Esophagus muscularis mucosa (tissue), 4 donors: ENCODE measurements around the gene CDC34. TPM values are rescaled to one million over a fixed set of nuclear protein-coding genes. Genes with fewer than 3 reads are reported as not detected.

Experiments
- DNase-seq: peaks from one replicate; pipeline ENCODE4 v3.0.0-alpha.2; 2017; ENCODE audit errors: extremely low spot score
- H3K27ac ChIP-seq, 4 donors: fragments of 200-600 bp; sonication (generic); replicated peaks in 1 of 4; 1 replicate in 3 of 4; 2 replicates in 1 of 4; pipeline ENCODE4 v1.5.1; 2016 to 2019; ENCODE audit warnings: mild to moderate bottlenecking in 1 of 4
- H3K27me3 ChIP-seq, 4 donors: fragments of 200-600 bp; sonication (generic); one replicate each; pipeline versions ENCODE4 v1.5.1 to v1.6.0; 2016 to 2019
- H3K36me3 ChIP-seq, 4 donors: fragments of 200-600 bp; sonication (generic); one replicate each; pipeline ENCODE4 v1.5.1; 2016 to 2019
- H3K4me1 ChIP-seq, 4 donors: fragments of 200-600 bp; sonication (generic); one replicate each; pipeline ENCODE4 v1.5.1; 2016 to 2019
- H3K4me3 ChIP-seq, 4 donors: fragments of 200-600 bp; sonication (generic); 1 replicate in 2 of 4; 2 replicates in 2 of 4; pipeline ENCODE4 v1.5.1; 2016 to 2019; ENCODE audit warnings: mild to moderate bottlenecking in 4 of 4, moderate library complexity in 1 of 4
- H3K9me3 ChIP-seq, 4 donors: fragments of 200-600 bp; sonication (generic); 1 replicate in 3 of 4; 2 replicates in 1 of 4; pipeline ENCODE4 v1.5.1; 2016 to 2019
- EP300 ChIP-seq: sonication (generic); formaldehyde crosslinking; IDR thresholded peaks from one replicate; pipeline ENCODE4 v1.6.1; 2017; ENCODE audit warnings: antibody characterized with exemption
- POLR2A ChIP-seq: fragments of 450-650 bp; IDR thresholded peaks from one replicate; pipeline ENCODE4 v1.6.1; 2017; ENCODE audit warnings: antibody characterized with exemption, moderate library complexity, mild to moderate bottlenecking, low read depth
- POLR2AphosphoS5 ChIP-seq, 2 donors: sonication (generic); formaldehyde crosslinking; IDR thresholded peaks; one replicate each; pipeline ENCODE4 v1.6.1; 2017; ENCODE audit warnings: antibody characterized with exemption in 2 of 2
- WGBS: methylation state at CpG from one replicate; pipeline ENCODE4 v1.1.5; 2018; 5-methylcytosine and 5-hydroxymethylcytosine counted together
- intact Hi-C: fragments of 100-400 bp; cut with DNase I; formaldehyde crosslinking; loops from one replicate; pipeline ENCODE4 v1.15.1; 2023
- total RNA-seq, 4 donors: library from RNA; depleted of rRNA; stranded (reverse); fragments of >200 nt; gene quantifications; one replicate each; pipeline versions ENCODE4 v1.1.0 to v1.2.1, GENCODE V29; 2016
- TF ChIP-seq, protein P1 (sequence below), 3 experiments: fragments of 200-600 bp in 2 of 3; fragments of 450-650 bp in 1 of 3; sonication (generic) in 2 of 3; IDR thresholded peaks; one replicate each; pipeline ENCODE4 v1.5.1; 2017 to 2019; ENCODE audit warnings: antibody characterized with exemption in 3 of 3, mild to moderate bottlenecking in 2 of 3, moderate library complexity in 1 of 3

CDC34 gene
- total RNA-seq, 4 donors from 2014 or later = 62.5 to 100 (median 76.2) TPM

DNA sequence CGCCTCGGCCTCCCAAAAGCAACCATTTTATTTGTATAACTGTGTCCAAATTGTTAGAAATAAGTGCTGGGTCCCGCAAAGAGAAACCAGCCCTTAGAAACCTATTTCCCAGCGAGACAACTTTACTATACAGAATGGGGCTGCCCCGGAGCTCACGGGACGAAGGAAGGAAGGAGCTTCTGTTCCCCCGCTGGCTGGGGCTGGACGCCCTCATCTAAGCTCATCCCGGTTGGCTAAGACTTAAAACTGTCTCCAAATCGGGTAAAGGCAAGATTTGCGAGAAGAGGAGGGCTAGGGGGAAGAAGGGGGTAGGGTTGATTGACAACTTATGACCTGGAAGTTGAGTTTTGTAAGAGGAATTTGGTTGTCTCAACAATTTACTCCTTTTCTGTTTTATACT is 28.6 kb downstream of the CDC34 start:
- Histone ChIP-seq H3K27ac (no peak overlapping the region), H3K4me1 (peaks cover 9 to 22% (median 11%) of the 10 kb centered on the region in 4 donors), H3K9me3 (no peaks in the 10 kb centered on the region), H3K36me3 (no peaks in the 10 kb centered on the region), H3K4me3 (no peak overlapping the region), H3K27me3 (peaks cover 0 to 3% (median 0%) of the 10 kb centered on the region in 4 donors)
- 82% methylated on average over 12 of the region's 12 CpGs for WGBS
- intact Hi-C loops = no loop called here
- DNase-seq = no peak
- TF ChIP-seq EP300 (no peak), POLR2AphosphoS5 (IDR thresholded peaks at IDR 0.05) (no peak), POLR2A (no peak)
- TF ChIP-seq, protein P1, sequence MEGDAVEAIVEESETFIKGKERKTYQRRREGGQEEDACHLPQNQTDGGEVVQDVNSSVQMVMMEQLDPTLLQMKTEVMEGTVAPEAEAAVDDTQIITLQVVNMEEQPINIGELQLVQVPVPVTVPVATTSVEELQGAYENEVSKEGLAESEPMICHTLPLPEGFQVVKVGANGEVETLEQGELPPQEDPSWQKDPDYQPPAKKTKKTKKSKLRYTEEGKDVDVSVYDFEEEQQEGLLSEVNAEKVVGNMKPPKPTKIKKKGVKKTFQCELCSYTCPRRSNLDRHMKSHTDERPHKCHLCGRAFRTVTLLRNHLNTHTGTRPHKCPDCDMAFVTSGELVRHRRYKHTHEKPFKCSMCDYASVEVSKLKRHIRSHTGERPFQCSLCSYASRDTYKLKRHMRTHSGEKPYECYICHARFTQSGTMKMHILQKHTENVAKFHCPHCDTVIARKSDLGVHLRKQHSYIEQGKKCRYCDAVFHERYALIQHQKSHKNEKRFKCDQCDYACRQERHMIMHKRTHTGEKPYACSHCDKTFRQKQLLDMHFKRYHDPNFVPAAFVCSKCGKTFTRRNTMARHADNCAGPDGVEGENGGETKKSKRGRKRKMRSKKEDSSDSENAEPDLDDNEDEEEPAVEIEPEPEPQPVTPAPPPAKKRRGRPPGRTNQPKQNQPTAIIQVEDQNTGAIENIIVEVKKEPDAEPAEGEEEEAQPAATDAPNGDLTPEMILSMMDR (IDR thresholded peaks at IDR 0.05) = no peak

DNA sequence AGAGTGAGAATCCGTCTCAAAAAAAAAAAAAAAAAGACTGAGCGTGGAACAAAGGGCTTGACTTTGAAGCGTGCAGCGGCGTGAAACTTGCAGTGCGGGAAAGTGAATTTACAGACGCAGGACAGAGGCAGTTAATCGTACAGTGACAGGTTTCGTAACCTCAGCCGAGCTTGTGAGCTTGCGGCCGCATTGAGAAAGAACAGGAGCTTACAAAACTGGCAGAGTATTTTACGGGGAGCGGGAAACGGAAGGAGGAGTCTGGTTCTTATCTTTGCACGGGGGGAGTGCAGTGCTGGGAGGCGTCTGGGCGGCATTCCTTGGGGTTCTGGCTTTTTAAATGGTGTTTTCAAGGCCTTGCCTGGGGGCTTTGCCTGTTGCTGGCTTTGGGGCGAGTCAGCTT is 34.8 kb downstream of the CDC34 start:
- peaks cover 6 to 8% (median 7%) of the 10 kb centered on the region in 4 donors for H3K4me1 ChIP-seq
- intact Hi-C loops = no loop called here
- TF ChIP-seq EP300 = no peak
- TF ChIP-seq POLR2AphosphoS5 (IDR thresholded peaks at IDR 0.05) = peak; percentile 67 to 68
- no peak for TF ChIP-seq POLR2A
- TF ChIP-seq, protein P1 (IDR thresholded peaks at IDR 0.05) = no peak
- WGBS = 36% methylated on average over 19 of the region's 19 CpGs
- H3K4me3 ChIP-seq = no peak overlapping the region
- no peaks in the 10 kb centered on the region for H3K36me3 ChIP-seq
- no peaks in the 10 kb centered on the region for H3K27me3 ChIP-seq
- no peaks in the 10 kb centered on the region for H3K9me3 ChIP-seq
- no peak for DNase-seq
- H3K27ac ChIP-seq = peak overlapping the region in 3 of 4 donors; percentile 44 to 59 (median 45)

DNA sequence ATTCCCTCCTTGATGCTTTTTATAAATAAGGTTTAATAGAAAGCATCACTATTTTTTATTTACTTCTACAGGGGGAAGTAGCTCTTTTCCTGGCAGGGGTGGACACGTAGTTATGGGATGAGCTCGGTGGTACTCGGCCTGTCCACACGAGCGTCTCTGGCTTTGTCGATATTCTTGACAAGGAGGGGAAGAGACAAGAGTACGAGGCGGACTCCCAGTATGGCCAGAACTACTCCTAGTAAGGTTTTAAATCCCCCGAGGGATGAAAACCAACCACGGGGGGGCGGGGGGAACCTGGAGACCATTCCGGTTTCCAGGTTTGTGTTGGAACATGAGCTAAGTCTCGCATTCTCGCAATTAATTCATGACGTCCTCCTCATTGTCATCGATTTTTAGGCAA is 35.3 kb downstream of the CDC34 start:
- H3K4me1 ChIP-seq = peaks cover 9 to 12% (median 11%) of the 10 kb centered on the region in 4 donors
- H3K27ac ChIP-seq = peak overlapping the region in 3 of 4 donors; percentile 44 to 59 (median 45)
- 66% methylated on average over 16 of the region's 16 CpGs for WGBS
- no peak for TF ChIP-seq POLR2A
- no peak for TF ChIP-seq EP300
- TF ChIP-seq, protein P1 (IDR thresholded peaks at IDR 0.05) = no peak
- TF ChIP-seq POLR2AphosphoS5 (IDR thresholded peaks at IDR 0.05) = no peak
- H3K9me3 ChIP-seq = no peaks in the 10 kb centered on the region
- intact Hi-C loops = no loop called here
- no peaks in the 10 kb centered on the region for H3K36me3 ChIP-seq
- DNase-seq = no peak
- no peaks in the 10 kb centered on the region for H3K27me3 ChIP-seq
- no peak overlapping the region for H3K4me3 ChIP-seq

DNA sequence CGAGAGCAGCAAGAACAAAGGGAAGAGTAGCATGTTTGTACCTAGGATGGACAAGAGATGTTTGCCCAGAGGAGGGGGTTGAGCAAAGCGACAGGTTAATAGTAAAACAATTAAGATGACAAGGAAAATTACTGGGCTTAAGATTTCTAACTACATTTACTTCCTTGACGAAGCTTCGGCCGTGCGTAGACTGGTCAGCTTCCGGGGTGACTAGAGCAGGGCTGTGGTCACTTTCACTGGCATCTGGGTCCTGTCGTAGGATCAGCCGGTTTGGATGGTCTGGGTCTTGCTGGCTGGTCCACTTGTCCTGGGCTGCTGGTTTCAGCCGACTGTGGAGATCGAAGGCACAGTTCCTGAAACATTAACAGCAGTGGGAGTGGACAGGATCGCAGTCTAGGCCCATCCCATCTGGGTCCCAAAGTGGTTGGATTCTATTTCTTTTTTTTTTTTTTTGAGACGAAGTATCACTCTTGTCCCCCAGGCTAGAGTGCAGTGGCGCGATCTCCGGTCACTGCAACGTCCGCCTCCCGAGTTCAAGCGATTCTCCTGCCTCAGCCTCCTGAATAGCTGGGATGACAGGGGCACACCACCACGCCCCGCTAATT is 35.8 kb downstream of the CDC34 start:
- no peak for TF ChIP-seq POLR2AphosphoS5 (IDR thresholded peaks at IDR 0.05)
- TF ChIP-seq POLR2A = no peak
- Histone ChIP-seq H3K9me3 (no peaks in the 10 kb centered on the region), H3K4me1 (peaks cover 9 to 14% (median 13%) of the 10 kb centered on the region in 4 donors), H3K36me3 (no peaks in the 10 kb centered on the region), H3K27ac (no peak overlapping the region), H3K4me3 (no peak overlapping the region), H3K27me3 (no peaks in the 10 kb centered on the region)
- intact Hi-C loops = no loop called here
- DNase-seq = no peak
- 90% methylated on average over 22 of the region's 22 CpGs for whole genome bisulfite sequencing

DNA sequence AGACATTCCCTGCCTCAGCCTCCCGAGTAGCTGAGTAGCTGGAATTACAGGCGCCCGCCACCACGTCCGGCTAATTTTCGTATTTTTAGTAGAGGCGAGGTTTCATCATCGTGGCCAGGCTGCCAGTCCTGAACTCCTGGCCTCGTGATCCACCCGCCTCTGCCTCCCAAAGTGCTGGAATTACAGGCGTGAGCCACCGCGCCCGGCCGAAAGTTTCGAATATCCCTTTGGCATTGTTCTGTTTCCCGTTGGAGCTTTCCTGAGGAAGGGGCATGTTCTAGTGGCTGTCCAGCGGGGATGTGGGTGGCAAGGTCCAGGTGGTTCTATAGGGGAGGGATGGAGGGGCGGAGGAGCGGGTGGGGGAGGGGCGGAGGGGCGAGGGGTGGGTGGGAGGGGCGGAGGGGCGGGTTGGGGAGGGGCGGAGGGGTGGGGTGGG is 38.7 kb downstream of the CDC34 start:
- whole genome bisulfite sequencing = 82% methylated on average over 13 of the region's 25 CpGs
- no peaks in the 10 kb centered on the region for H3K9me3 ChIP-seq
- H3K4me3 ChIP-seq = no peak overlapping the region
- intact Hi-C loops = no loop called here
- no peaks in the 10 kb centered on the region for H3K36me3 ChIP-seq
- no peaks in the 10 kb centered on the region for H3K27me3 ChIP-seq
- peaks cover 28 to 38% (median 36%) of the 10 kb centered on the region in 4 donors for H3K4me1 ChIP-seq
- H3K27ac ChIP-seq = no peak overlapping the region
- TF ChIP-seq, protein P1 (IDR thresholded peaks at IDR 0.05) = no peak
- TF ChIP-seq POLR2A = no peak
- TF ChIP-seq POLR2AphosphoS5 (IDR thresholded peaks at IDR 0.05) = no peak
- TF ChIP-seq EP300 = no peak
- DNase-seq = no peak
